Karpas-422 (cell line): ENCODE results near the gene IRF2BP2. TPM values are rescaled to one million over a fixed set of nuclear protein-coding genes. Genes with fewer than 3 reads are reported as not detected.

Experiments
- DNase-seq: peaks from one replicate; pipeline ENCODE4 v3.0.0-alpha.2; 2015
- H2AFZ ChIP-seq: fragments of 200-600 bp; sonication (generic); 2 replicates; pipeline ENCODE4 v1.6.1; 2014; ENCODE audit warnings: antibody characterized with exemption, low read length, mixed read lengths
- H3K27ac ChIP-seq: fragments of 200-600 bp; sonication (generic); 2 replicates; pipeline ENCODE4 v1.5.1; 2014; ENCODE audit warnings: mild to moderate bottlenecking, low read length, moderate library complexity
- H3K27me3 ChIP-seq: fragments of 200-600 bp; sonication (generic); 2 replicates; pipeline ENCODE4 v1.6.1; 2014; ENCODE audit warnings: low read length, mixed read lengths
- H3K36me3 ChIP-seq: fragments of 200-600 bp; sonication (generic); 2 replicates; pipeline ENCODE4 v1.6.1; 2014; ENCODE audit warnings: low read length, mixed read lengths; ENCODE audit not compliant: insufficient read depth
- H3K4me1 ChIP-seq: fragments of 200-600 bp; sonication (generic); 2 replicates; pipeline ENCODE4 v1.6.1; 2014; ENCODE audit warnings: mild to moderate bottlenecking, low read length, mixed read lengths
- H3K4me2 ChIP-seq: fragments of 200-600 bp; sonication (generic); 2 replicates; pipeline ENCODE4 v1.6.1; 2014; ENCODE audit warnings: low read length, low read depth, mild to moderate bottlenecking; ENCODE audit not compliant: poor library complexity, severe bottlenecking
- H3K4me3 ChIP-seq: fragments of 200-600 bp; sonication (generic); 2 replicates; pipeline ENCODE4 v1.5.1; 2014; ENCODE audit warnings: mild to moderate bottlenecking, antibody characterized with exemption, low read length, mixed read lengths
- H3K79me2 ChIP-seq: fragments of 200-600 bp; sonication (generic); 2 replicates; pipeline ENCODE4 v1.6.1; 2014; ENCODE audit warnings: mild to moderate bottlenecking, low read length, mixed read lengths
- H3K9ac ChIP-seq: fragments of 200-600 bp; sonication (generic); 2 replicates; pipeline ENCODE4 v1.6.0; 2014; ENCODE audit warnings: low read length
- H3K9me2 ChIP-seq: fragments of 200-600 bp; sonication (generic), shearing (Covaris generic); replicated peaks from 2 replicates; pipeline ENCODE4 v1.6.0; 2014; ENCODE audit warnings: mild to moderate bottlenecking, low read length, moderate library complexity; ENCODE audit not compliant: insufficient read depth
- H3K9me3 ChIP-seq: fragments of 300-700, 200-600 bp; sonication (generic); 2 replicates; pipeline ENCODE4 v1.6.1; 2014; ENCODE audit warnings: low read length, mixed read lengths
- H4K20me1 ChIP-seq: fragments of 200-600 bp; sonication (generic); 2 replicates; pipeline ENCODE4 v1.6.1; 2014; ENCODE audit warnings: mild to moderate bottlenecking, antibody characterized with exemption, low read length, low read depth; ENCODE audit not compliant: insufficient read depth
- total RNA-seq: library from RNA; depleted of rRNA; stranded (reverse); fragments of >200 nt; shearing (Covaris generic); gene quantifications from 2 replicates; pipeline ENCODE4 v1.2.3, GENCODE V29; 2014; ENCODE audit warnings: low replicate concordance

Gene IRF2BP2
- total RNA-seq, 1 experiment from 2014 or later, result 14.1 TPM

- Histone ChIP-seq H3K4me1 (no peaks in the 10 kb centered on the region), H3K9me3 (no peaks in the 10 kb centered on the region), H3K27ac (no peak overlapping the region), H4K20me1 (no peaks in the 10 kb centered on the region), H3K79me2 (no peaks in the 10 kb centered on the region), H3K4me3 (no peak overlapping the region), H3K9ac (no peak overlapping the region), H3K4me2 (no peak overlapping the region), H3K9me2 (no peaks in the 10 kb centered on the region), H2AFZ (no peak overlapping the region), H3K36me3 (no peaks in the 10 kb centered on the region), H3K27me3 (no peaks in the 10 kb centered on the region)
- DNase-seq, result no peak
Observed at GRCh38 chr1:234571702-234572101, 38.3 kb downstream of the IRF2BP2 start.

- Histone ChIP-seq H3K79me2 (no peaks in the 10 kb centered on the region), H3K27me3 (no peaks in the 10 kb centered on the region), H3K27ac (no peak overlapping the region), H3K9me3 (no peaks in the 10 kb centered on the region), H3K4me2 (no peak overlapping the region), H3K9me2 (no peaks in the 10 kb centered on the region), H3K36me3 (no peaks in the 10 kb centered on the region), H4K20me1 (no peaks in the 10 kb centered on the region), H3K4me3 (no peak overlapping the region), H2AFZ (no peak overlapping the region), H3K9ac (no peak overlapping the region), H3K4me1 (no peaks in the 10 kb centered on the region)
- DNase-seq, result no peak
Observed at GRCh38 chr1:234570329-234571120, 39.5 kb downstream of the IRF2BP2 start.

DNA sequence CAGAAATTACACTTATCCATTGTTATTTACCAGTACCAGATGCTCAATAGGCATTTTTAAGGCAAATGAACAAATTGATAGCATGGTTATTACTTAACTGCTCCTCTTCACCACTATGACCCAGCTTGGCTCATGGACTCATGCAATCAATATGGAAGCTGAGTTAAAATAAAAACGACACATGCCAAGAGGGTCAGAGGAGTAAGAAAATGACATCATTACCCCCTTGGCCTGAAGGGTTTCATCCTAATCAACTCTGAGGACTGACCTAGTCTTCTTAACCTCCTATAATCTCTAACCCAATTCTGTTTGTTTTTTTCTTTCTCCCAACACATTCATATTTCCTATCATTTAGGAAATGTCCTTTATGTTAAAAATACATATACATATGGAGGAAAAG, 41.6 kb downstream of the IRF2BP2 start:
- H3K4me1 ChIP-seq, result no peaks in the 10 kb centered on the region
- H3K4me2 ChIP-seq, result no peak overlapping the region
- H3K79me2 ChIP-seq, result no peaks in the 10 kb centered on the region
- no peaks in the 10 kb centered on the region for H3K27me3 ChIP-seq
- no peaks in the 10 kb centered on the region for H3K9me3 ChIP-seq
- no peak overlapping the region for H3K9ac ChIP-seq
- H4K20me1 ChIP-seq, result no peaks in the 10 kb centered on the region
- H3K9me2 ChIP-seq, result no peaks in the 10 kb centered on the region
- DNase-seq, result no peak
- H2AFZ ChIP-seq, result no peak overlapping the region
- no peaks in the 10 kb centered on the region for H3K36me3 ChIP-seq
- H3K27ac ChIP-seq, result no peak overlapping the region
- H3K4me3 ChIP-seq, result no peak overlapping the region

DNA sequence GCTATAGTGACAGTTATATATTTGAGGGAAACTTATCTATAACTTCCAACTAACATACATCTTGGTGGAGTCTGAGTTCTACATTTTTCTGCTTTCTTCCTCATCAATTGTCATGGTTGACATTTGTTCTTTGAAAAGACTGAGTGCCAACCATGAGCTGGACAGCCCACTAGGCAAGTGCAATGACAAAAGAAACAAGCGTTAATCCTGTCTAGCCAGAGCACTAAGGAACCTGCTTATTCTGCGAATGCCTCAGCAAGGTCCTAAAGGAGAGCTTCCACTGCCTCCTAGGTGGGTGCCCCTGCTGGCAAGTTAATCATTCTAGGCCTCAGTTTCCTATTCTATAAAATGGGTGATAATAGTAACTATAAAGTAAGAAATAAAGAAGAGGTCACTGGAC, 44.8 kb downstream of the IRF2BP2 start:
- Histone ChIP-seq H3K9ac (no peak overlapping the region), H3K36me3 (no peaks in the 10 kb centered on the region), H3K27ac (no peak overlapping the region), H2AFZ (no peak overlapping the region), H3K4me3 (no peak overlapping the region), H3K9me3 (no peaks in the 10 kb centered on the region), H3K4me1 (no peaks in the 10 kb centered on the region), H4K20me1 (no peaks in the 10 kb centered on the region), H3K27me3 (no peaks in the 10 kb centered on the region), H3K9me2 (no peaks in the 10 kb centered on the region), H3K79me2 (no peaks in the 10 kb centered on the region), H3K4me2 (no peak overlapping the region)
- DNase-seq, result no peak

DNA sequence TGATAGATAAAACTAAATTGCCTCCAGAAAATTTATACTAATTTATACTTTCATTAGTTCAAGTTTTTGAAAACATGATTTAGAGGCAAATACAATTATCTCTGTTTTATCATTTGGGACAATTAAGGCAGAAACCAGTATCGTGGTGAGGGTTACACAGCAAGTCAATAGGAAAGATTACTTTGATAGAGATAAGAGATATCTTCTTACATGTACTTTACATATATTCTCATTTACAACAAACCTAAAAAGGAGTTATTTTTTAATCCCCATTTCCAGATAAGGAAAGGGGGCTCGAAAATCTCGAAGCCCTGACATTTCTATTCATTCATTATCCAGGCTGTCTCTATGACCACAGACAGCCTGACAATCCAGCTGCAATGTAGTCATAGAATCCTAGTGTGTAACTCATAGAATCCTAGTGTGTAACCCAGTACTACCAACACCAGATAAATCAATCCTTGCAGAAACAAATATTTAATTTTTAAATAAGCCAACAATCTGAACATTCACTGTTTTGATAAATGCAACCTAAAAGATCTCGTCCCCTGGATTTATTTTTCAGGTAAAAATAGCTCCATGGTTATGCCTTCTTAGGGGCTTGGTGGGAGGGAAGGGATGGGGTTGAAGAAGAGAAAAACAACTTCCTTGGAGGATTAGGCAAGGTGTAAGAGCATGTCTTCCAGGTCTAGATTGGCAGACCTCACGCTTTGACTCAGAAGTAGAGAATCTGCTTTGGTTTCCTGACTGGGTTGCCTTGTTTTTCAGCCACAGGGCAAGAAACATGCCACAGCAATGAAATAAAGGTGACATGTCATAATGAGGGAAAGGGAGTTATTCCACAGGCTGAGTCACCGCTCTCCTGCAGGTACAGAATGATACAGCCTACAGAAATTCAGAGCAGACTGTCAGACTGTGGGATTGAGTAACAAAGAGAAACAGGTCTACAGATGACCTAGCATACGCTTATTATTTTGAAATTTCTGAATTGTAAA, 45.6 kb downstream of the IRF2BP2 start:
- Histone ChIP-seq H4K20me1 (no peaks in the 10 kb centered on the region), H3K27ac (no peak overlapping the region), H3K9ac (no peak overlapping the region), H3K4me1 (no peaks in the 10 kb centered on the region), H3K9me3 (no peaks in the 10 kb centered on the region), H3K36me3 (no peaks in the 10 kb centered on the region), H3K4me3 (no peak overlapping the region), H3K4me2 (no peak overlapping the region), H3K79me2 (no peaks in the 10 kb centered on the region), H2AFZ (no peak overlapping the region), H3K9me2 (no peaks in the 10 kb centered on the region), H3K27me3 (no peaks in the 10 kb centered on the region)
- no peak for DNase-seq

GRCh38 chr1:234562334-234562733, 47.6 kb downstream of the IRF2BP2 start:
- Histone ChIP-seq H3K79me2 (no peaks in the 10 kb centered on the region), H3K9me3 (no peaks in the 10 kb centered on the region), H3K27me3 (no peaks in the 10 kb centered on the region), H3K36me3 (no peaks in the 10 kb centered on the region), H3K27ac (no peak overlapping the region), H3K9me2 (no peaks in the 10 kb centered on the region), H2AFZ (no peak overlapping the region), H3K9ac (no peak overlapping the region), H3K4me2 (no peak overlapping the region), H4K20me1 (no peaks in the 10 kb centered on the region), H3K4me3 (no peak overlapping the region), H3K4me1 (no peaks in the 10 kb centered on the region)
- DNase-seq, result no peak

GRCh38 chr1:234561319-234561718, 48.7 kb downstream of the IRF2BP2 start:
- Histone ChIP-seq H3K27ac (no peak overlapping the region), H3K4me1 (no peaks in the 10 kb centered on the region), H3K36me3 (no peaks in the 10 kb centered on the region), H3K79me2 (no peaks in the 10 kb centered on the region), H4K20me1 (no peaks in the 10 kb centered on the region), H2AFZ (no peak overlapping the region), H3K9me3 (no peaks in the 10 kb centered on the region), H3K9me2 (no peaks in the 10 kb centered on the region), H3K9ac (no peak overlapping the region), H3K27me3 (no peaks in the 10 kb centered on the region), H3K4me2 (no peak overlapping the region), H3K4me3 (no peak overlapping the region)
- DNase-seq, result no peak

- Histone ChIP-seq H3K9me3 (no peaks in the 10 kb centered on the region), H3K36me3 (no peaks in the 10 kb centered on the region), H2AFZ (no peak overlapping the region), H3K79me2 (no peaks in the 10 kb centered on the region), H3K4me1 (no peaks in the 10 kb centered on the region), H3K27me3 (no peaks in the 10 kb centered on the region), H3K27ac (no peak overlapping the region), H3K4me2 (no peak overlapping the region), H3K4me3 (no peak overlapping the region), H3K9ac (no peak overlapping the region), H3K9me2 (no peaks in the 10 kb centered on the region), H4K20me1 (no peaks in the 10 kb centered on the region)
- no peak for DNase-seq
Observed at GRCh38 chr1:234559902-234560676, 49.9 kb downstream of the IRF2BP2 start.
